ENCODE data around the gene OPN3.

The OPN3 gene

DNA sequence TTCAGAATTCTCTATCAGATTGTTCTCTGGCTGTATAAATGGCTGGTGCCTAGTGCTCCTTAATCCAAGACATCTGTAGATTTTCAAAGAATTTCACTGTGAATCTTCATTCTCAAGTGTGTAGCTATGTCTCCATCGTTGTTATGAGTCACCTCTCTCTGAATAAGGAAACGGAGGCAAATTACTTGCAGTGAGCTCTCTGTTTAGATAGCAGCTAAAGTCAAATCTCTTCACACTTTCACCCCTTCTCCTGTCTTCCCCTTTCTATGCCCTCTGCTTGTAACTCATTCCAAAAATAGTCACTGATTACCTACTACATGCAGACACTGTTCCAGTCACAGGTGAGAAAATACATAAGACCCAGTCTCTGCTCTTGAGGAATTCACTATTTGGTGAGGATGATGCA is 39.7 kb downstream of the OPN3 start:
- DNase-seq (ENCODE audit: extremely low spot score), result peak; percentile 31
- CTCF ChIA-PET, result interaction anchor here (1.0 to 1.2 kb wide), 4 partner anchors 9 to 64 kb away, joined by 4 to 10 read pairs (median 6); no protein-coding TSS in a partner anchor
- POLR2A ChIA-PET, result no interaction called here
- TF ChIP-seq, protein P1, sequence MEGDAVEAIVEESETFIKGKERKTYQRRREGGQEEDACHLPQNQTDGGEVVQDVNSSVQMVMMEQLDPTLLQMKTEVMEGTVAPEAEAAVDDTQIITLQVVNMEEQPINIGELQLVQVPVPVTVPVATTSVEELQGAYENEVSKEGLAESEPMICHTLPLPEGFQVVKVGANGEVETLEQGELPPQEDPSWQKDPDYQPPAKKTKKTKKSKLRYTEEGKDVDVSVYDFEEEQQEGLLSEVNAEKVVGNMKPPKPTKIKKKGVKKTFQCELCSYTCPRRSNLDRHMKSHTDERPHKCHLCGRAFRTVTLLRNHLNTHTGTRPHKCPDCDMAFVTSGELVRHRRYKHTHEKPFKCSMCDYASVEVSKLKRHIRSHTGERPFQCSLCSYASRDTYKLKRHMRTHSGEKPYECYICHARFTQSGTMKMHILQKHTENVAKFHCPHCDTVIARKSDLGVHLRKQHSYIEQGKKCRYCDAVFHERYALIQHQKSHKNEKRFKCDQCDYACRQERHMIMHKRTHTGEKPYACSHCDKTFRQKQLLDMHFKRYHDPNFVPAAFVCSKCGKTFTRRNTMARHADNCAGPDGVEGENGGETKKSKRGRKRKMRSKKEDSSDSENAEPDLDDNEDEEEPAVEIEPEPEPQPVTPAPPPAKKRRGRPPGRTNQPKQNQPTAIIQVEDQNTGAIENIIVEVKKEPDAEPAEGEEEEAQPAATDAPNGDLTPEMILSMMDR (IDR thresholded peaks at IDR 0.05; ENCODE audit: control extremely low read depth, extremely low read depth, low read depth, missing control alignments), result no peak

DNA sequence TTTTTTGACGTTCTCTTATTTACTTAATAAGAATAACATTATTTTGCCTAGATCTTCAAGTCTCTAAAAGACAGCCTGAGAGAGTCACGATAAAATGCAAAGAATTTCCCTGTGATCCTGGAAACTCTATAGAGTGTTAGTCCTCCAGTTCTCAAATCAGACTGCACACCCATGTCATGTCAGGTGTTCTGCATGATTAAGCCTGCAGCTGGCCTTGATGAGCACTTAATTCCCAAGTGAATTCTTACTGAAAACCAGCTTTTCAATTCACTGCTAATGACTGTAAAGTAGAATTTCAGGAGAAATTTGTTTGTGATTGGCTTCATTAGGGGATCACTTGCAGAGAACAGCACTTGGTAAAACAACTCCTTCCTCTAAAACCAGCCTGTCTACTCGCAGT is 41.9 kb downstream of the OPN3 start:
- DNase-seq (ENCODE audit: extremely low spot score), result no peak
- POLR2A ChIA-PET, result no interaction called here
- TF ChIP-seq, protein P1 (IDR thresholded peaks at IDR 0.05; ENCODE audit: control extremely low read depth, extremely low read depth, low read depth, missing control alignments), result no peak
- CTCF ChIA-PET, result interaction anchor here (0.9 to 4.6 kb wide), 3 partner anchors 13 to 38 kb away, joined by 3 to 28 read pairs (median 4); no protein-coding TSS in a partner anchor

DNA sequence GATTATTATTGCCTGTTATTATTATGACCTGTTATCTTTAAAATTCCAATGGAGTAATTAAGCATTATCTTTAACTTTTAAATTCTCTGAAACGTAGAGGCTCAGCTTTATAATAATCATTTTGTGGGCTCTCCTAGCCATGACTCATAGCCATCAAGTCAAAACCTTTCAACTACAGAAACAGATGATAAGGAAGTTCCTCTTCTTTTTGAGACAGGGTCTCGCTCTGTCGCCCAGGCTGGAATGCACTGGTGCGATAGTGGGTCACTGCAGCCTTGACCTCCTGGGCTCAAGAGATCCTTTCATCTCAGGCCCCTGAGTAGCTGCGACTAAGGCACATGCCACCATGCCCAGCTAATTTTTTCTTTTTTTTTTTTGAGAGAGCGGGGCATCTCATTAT is 43.5 kb downstream of the OPN3 start:
- POLR2A ChIA-PET, result no interaction called here
- TF ChIP-seq, protein P1 (IDR thresholded peaks at IDR 0.05; ENCODE audit: control extremely low read depth, extremely low read depth, low read depth, missing control alignments), result no peak
- CTCF ChIA-PET, result interaction anchor here (4.6 kb wide), 1 partner anchor 15 kb away, joined by 28 read pairs; no protein-coding TSS in a partner anchor
- no peak for DNase-seq (ENCODE audit: extremely low spot score)

DNA sequence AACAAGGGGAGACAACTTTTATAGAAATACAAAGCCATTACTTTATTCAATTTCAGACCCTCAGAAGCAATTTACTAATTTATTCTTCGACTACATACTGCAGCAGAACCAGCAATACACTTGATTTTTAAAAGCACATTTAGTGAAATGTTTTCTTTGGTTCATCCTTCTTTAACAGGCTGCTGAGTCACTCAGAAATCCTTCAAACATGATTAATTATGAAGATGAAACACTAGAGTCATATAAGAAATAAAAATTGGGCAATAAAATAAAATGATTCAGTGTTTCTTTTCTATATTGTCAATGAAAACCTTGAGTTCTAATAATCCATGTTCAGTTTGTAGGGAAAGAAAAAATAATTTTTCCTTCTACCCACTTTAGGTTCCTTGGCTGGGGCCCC is 47.0 kb downstream of the OPN3 start:
- TF ChIP-seq, protein P1 (IDR thresholded peaks at IDR 0.05; ENCODE audit: control extremely low read depth, extremely low read depth, low read depth, missing control alignments), result no peak
- no peak for DNase-seq (ENCODE audit: extremely low spot score)
- POLR2A ChIA-PET, result no interaction called here
- CTCF ChIA-PET, result interaction anchor here (5.4 kb wide), 1 partner anchor 18 kb away, joined by 37 read pairs; no protein-coding TSS in a partner anchor

DNA sequence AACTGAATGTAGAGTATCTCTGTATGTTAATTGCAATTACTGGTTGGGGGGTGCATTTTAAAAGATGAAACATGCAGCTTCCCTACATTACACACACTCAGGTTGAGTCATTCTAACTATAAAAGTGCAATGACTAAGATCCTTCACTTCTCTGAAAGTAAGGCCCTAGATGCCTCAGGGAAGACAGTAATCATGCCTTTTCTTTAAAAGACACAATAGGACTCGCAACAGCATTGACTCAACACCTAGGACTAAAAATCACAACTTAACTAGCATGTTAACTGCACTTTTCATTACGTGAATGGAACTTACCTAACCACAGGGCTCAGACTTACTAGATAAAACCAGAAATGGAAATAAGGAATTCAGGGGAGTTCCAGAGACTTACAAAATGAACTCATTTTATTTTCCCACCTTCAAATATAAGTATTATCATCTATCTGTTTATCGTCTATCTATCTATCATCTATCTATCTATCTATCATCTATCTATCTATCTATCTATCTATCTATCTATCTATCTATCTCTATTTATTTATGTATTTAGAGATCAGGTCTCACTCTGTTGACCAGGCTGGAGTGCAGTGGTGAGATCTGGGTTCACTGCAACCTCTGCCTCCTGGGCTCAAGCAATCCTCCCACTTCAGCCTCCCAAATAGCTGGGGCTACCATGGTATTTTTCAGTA is 47.8 kb downstream of the OPN3 start:
- TF ChIP-seq, protein P1 (IDR thresholded peaks at IDR 0.05; ENCODE audit: control extremely low read depth, extremely low read depth, low read depth, missing control alignments), result no peak
- ChIA-PET CTCF (interaction anchor here (1.3 to 5.4 kb wide), 3 partner anchors 10 to 19 kb away, joined by 6 to 37 read pairs (median 8); no protein-coding TSS in a partner anchor), POLR2A (no interaction called here)
- no peak for DNase-seq (ENCODE audit: extremely low spot score)

DNA sequence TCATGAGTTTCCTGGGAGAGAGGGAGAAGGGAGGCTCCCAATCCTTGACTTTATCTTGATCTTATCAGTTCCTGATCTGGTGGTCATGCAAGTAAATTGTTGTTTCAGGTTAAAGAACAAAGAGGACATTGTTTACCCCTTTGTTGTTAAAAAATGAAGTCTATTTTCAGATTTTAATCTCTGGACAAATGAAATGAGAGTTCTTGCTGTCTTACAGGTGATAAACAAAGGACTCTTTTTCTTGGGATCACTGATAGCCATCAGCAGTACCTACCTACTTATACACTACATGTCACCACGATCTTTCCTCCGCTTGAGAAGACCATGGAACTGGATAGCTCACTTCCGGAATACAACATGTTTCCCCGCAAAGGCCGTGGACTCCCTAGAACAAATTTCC is 48.4 kb downstream of the OPN3 start:
- TF ChIP-seq, protein P1 (IDR thresholded peaks at IDR 0.05; ENCODE audit: control extremely low read depth, extremely low read depth, low read depth, missing control alignments), result no peak
- DNase-seq (ENCODE audit: extremely low spot score), result no peak
- POLR2A ChIA-PET, result no interaction called here
- CTCF ChIA-PET, result interaction anchor here (1.0 to 5.4 kb wide), 5 partner anchors 9 to 30 kb away, joined by 3 to 37 read pairs (median 6); no protein-coding TSS in a partner anchor
